HEK293 (cell line): Measurements from ENCODE around the gene KRTAP21-2.

Source experiments
- CTCF ChIA-PET: fragments of 350-600 bp; formaldehyde crosslinking; extraction: SDS; loops from one replicate; lab custom pipeline; 2021; ENCODE audit warnings: antibody characterized with exemption; lab: Yijun Ruan, JAX
- POLR2A ChIA-PET: fragments of 300-600 bp; formaldehyde crosslinking; extraction: SDS; loops from one replicate; lab custom pipeline; 2020; ENCODE audit warnings: antibody characterized with exemption, inconsistent platforms; lab: Yijun Ruan, JAX
- H3K27ac ChIP-seq: fragments of 200-500 bp; sonication (Bioruptor generic); 2 replicates; pipeline ENCODE4 v1.5.1; 2014; ENCODE audit warnings: low read depth, low read length, control low read depth, inconsistent platforms; ENCODE audit errors: extremely low read depth
- H3K36me3 ChIP-seq, 2 experiments: fragments of 200-500 bp in 1 of 2; sonication (Bioruptor generic) in 1 of 2; 1 replicate in 1 of 2; 2 replicates in 1 of 2; pipeline ENCODE4 v1.5.1; 2014 to 2017; ENCODE audit warnings: inconsistent platforms in 2 of 2, low read length in 2 of 2; ENCODE audit not compliant: control insufficient read depth in 2 of 2, insufficient read depth in 1 of 2
- H3K4me1 ChIP-seq: fragments of 200-500 bp; sonication (Bioruptor generic); 2 replicates; pipeline ENCODE4 v1.5.1; 2014; ENCODE audit warnings: mild to moderate bottlenecking, low read length, inconsistent platforms; ENCODE audit not compliant: control insufficient read depth, insufficient read depth
- H3K4me3 ChIP-seq: 2 replicates; pipeline ENCODE4 v1.5.1; 2011; ENCODE audit warnings: low read depth, mild to moderate bottlenecking, control low read depth, low read length, moderate library complexity
- H3K9me3 ChIP-seq: fragments of 200-500 bp; sonication (Bioruptor generic); 2 replicates; pipeline ENCODE4 v1.5.1; 2014; ENCODE audit warnings: low read depth, low read length, inconsistent platforms; ENCODE audit not compliant: control insufficient read depth, insufficient read depth
- KLF1 ChIP-seq: fragments of 450-650 bp; formaldehyde crosslinking; IDR thresholded peaks from 2 replicates; pipeline ENCODE4 v1.5.1; 2016; ENCODE audit warnings: missing biosample characterization, missing genetic modification characterization
- MYNN ChIP-seq: fragments of 450-650 bp; formaldehyde crosslinking; IDR thresholded peaks from 2 replicates; pipeline ENCODE4 v1.5.1; 2016; ENCODE audit warnings: missing biosample characterization, missing genetic modification characterization, borderline replicate concordance
- REPIN1 ChIP-seq: fragments of 450-650 bp; formaldehyde crosslinking; IDR thresholded peaks from 2 replicates; pipeline ENCODE4 v1.5.1; 2017; ENCODE audit warnings: missing biosample characterization, missing genetic modification characterization, low read depth
- REST ChIP-seq: fragments of 450-650 bp; formaldehyde crosslinking; IDR thresholded peaks from 2 replicates; pipeline ENCODE4 v1.5.1; 2016; ENCODE audit warnings: missing biosample characterization, missing genetic modification characterization
- SP7 ChIP-seq: fragments of 450-650 bp; formaldehyde crosslinking; IDR thresholded peaks from 2 replicates; pipeline ENCODE4 v1.5.1; 2016; ENCODE audit warnings: missing biosample characterization, missing genetic modification characterization
- YY2 ChIP-seq: fragments of 450-650 bp; formaldehyde crosslinking; IDR thresholded peaks from 2 replicates; pipeline ENCODE4 v1.5.1; 2016; ENCODE audit warnings: missing biosample characterization, missing genetic modification characterization
- ZBTB21 ChIP-seq: fragments of 450-650 bp; formaldehyde crosslinking; IDR thresholded peaks from 2 replicates; pipeline ENCODE4 v1.5.1; 2017; ENCODE audit warnings: missing biosample characterization, missing genetic modification characterization
- ZBTB48 ChIP-seq: fragments of 450-650 bp; formaldehyde crosslinking; IDR thresholded peaks from 2 replicates; pipeline ENCODE4 v1.5.1; 2016; ENCODE audit warnings: missing biosample characterization, missing genetic modification characterization
- ZFP3 ChIP-seq: fragments of 450-650 bp; formaldehyde crosslinking; IDR thresholded peaks from 2 replicates; pipeline ENCODE4 v1.5.1; 2016; ENCODE audit warnings: low read depth, missing biosample characterization, missing genetic modification characterization
- ZNF114 ChIP-seq: fragments of 450-650 bp; formaldehyde crosslinking; IDR thresholded peaks from 2 replicates; pipeline ENCODE4 v1.5.0; 2017; ENCODE audit warnings: missing biosample characterization, missing genetic modification characterization
- ZNF121 ChIP-seq: fragments of 450-650 bp; formaldehyde crosslinking; IDR thresholded peaks from 2 replicates; pipeline ENCODE4 v1.5.1; 2016; ENCODE audit warnings: missing biosample characterization, missing genetic modification characterization
- ZNF132 ChIP-seq: fragments of 450-650 bp; formaldehyde crosslinking; IDR thresholded peaks from 2 replicates; pipeline ENCODE4 v1.5.1; 2017; ENCODE audit warnings: missing biosample characterization, missing genetic modification characterization, borderline replicate concordance
- ZNF146 ChIP-seq: fragments of 450-650 bp; formaldehyde crosslinking; IDR thresholded peaks from 2 replicates; pipeline ENCODE4 v1.5.1; 2016; ENCODE audit warnings: missing biosample characterization, missing genetic modification characterization
- ZNF266 ChIP-seq: fragments of 450-650 bp; formaldehyde crosslinking; IDR thresholded peaks from 2 replicates; pipeline ENCODE4 v1.5.1; 2016; ENCODE audit warnings: missing biosample characterization, missing genetic modification characterization, low read depth
- ZNF274 ChIP-seq, 2 experiments: fragments of 200-500 bp in 1 of 2; fragments of 450-650 bp in 1 of 2; sonication (Bioruptor generic) in 1 of 2; formaldehyde crosslinking in 1 of 2; IDR thresholded peaks; 2 replicates each; pipeline versions ENCODE4 v1.5.1 to v1.6.1; 2014 to 2016; ENCODE audit warnings: borderline replicate concordance in 1 of 2, inconsistent platforms in 1 of 2, low read length in 1 of 2, missing biosample characterization in 1 of 2, missing genetic modification characterization in 1 of 2
- ZNF280C ChIP-seq: fragments of 450-650 bp; formaldehyde crosslinking; IDR thresholded peaks from 2 replicates; pipeline ENCODE4 v1.5.1; 2016; ENCODE audit warnings: missing biosample characterization, missing genetic modification characterization
- ZNF350 ChIP-seq: fragments of 450-650 bp; formaldehyde crosslinking; IDR thresholded peaks from 2 replicates; pipeline ENCODE4 v1.5.0; 2017; ENCODE audit warnings: missing biosample characterization, mild to moderate bottlenecking, missing genetic modification characterization
- ZNF37A ChIP-seq: fragments of 450-650 bp; IDR thresholded peaks from 2 replicates; pipeline ENCODE4 v1.5.1; 2018; ENCODE audit warnings: missing biosample characterization, missing genetic modification characterization
- ZNF423 ChIP-seq: fragments of 450-650 bp; formaldehyde crosslinking; IDR thresholded peaks from 2 replicates; pipeline ENCODE4 v1.5.1; 2016; ENCODE audit warnings: missing biosample characterization, missing genetic modification characterization
- ZNF514 ChIP-seq: fragments of 450-650 bp; formaldehyde crosslinking; IDR thresholded peaks from 2 replicates; pipeline ENCODE4 v1.5.1; 2016; ENCODE audit warnings: missing biosample characterization, missing genetic modification characterization
- ZNF549 ChIP-seq: fragments of 450-650 bp; IDR thresholded peaks from 2 replicates; pipeline ENCODE4 v1.5.1; 2018; ENCODE audit warnings: missing biosample characterization, missing genetic modification characterization, mild to moderate bottlenecking, inconsistent platforms, moderate library complexity
- ZNF580 ChIP-seq: fragments of 450-650 bp; formaldehyde crosslinking; IDR thresholded peaks from 2 replicates; pipeline ENCODE4 v1.5.1; 2016; ENCODE audit warnings: missing biosample characterization, missing genetic modification characterization
- ZNF621 ChIP-seq: fragments of 450-650 bp; formaldehyde crosslinking; IDR thresholded peaks from 2 replicates; pipeline ENCODE4 v1.5.1; 2017; ENCODE audit warnings: missing biosample characterization, missing genetic modification characterization
- ZNF629 ChIP-seq: fragments of 450-650 bp; formaldehyde crosslinking; IDR thresholded peaks from 2 replicates; pipeline ENCODE4 v1.5.1; 2017; ENCODE audit warnings: missing biosample characterization, missing genetic modification characterization
- ZNF658 ChIP-seq: fragments of 450-650 bp; formaldehyde crosslinking; IDR thresholded peaks from 2 replicates; pipeline ENCODE4; 2016; ENCODE audit warnings: missing biosample characterization, missing genetic modification characterization

The KRTAP21-2 gene

GRCh38 chr21:30718239-30718909, 28.7 kb downstream of the KRTAP21-2 start, which contains the start of gene KRTAP21-3 (continued):
- TF ChIP-seq ZNF280C (tag by site-specific recombination), result no peak
- TF ChIP-seq ZNF274 (IDR thresholded peaks at IDR 0.05; ENCODE audit: low read length), result no peak
- TF ChIP-seq ZNF274 (tag by site-specific recombination; IDR thresholded peaks at IDR 0.05; ENCODE audit: borderline replicate concordance), result no peak
- TF ChIP-seq ZNF114 (tag by site-specific recombination), result no peak
- no peak for TF ChIP-seq ZNF621 (tag by site-specific recombination)
- TF ChIP-seq ZBTB21 (tag by site-specific recombination), result no peak
- no peak for TF ChIP-seq ZNF514
- no peak for TF ChIP-seq ZNF121 (tag by site-specific recombination)
- no peak for TF ChIP-seq ZNF629 (tag by site-specific recombination)
- no peak for TF ChIP-seq ZNF580 (tag by site-specific recombination)

- Histone ChIP-seq H3K27ac (no peak overlapping the region), H3K9me3 (no peaks in the 10 kb centered on the region)
- CTCF ChIA-PET, result no interaction called here
Measured at GRCh38 chr21:30717105-30717504, 30.0 kb downstream of the KRTAP21-2 start.

GRCh38 chr21:30714946-30715345, 32.1 kb downstream of the KRTAP21-2 start:
- CTCF ChIA-PET, result no interaction called here
- no peaks in the 10 kb centered on the region for H3K9me3 ChIP-seq
- TF ChIP-seq ZNF146 (tag by site-specific recombination) (no peak), ZNF350 (tag by site-specific recombination) (no peak), ZNF121 (tag by site-specific recombination) (no peak), ZNF549 (no peak)
- H3K36me3 ChIP-seq, result no peaks in the 10 kb centered on the region
- no peaks in the 10 kb centered on the region for H3K4me1 ChIP-seq
- POLR2A ChIA-PET, result no interaction called here
- H3K27ac ChIP-seq, result no peak overlapping the region
- no peak overlapping the region for H3K4me3 ChIP-seq

More at GRCh38 chr21:30717105-30717504, 30.0 kb downstream of the KRTAP21-2 start:
- Histone ChIP-seq H3K36me3 (no peaks in the 10 kb centered on the region), H3K4me3 (no peak overlapping the region), H3K4me1 (no peaks in the 10 kb centered on the region)
- POLR2A ChIA-PET, result interaction anchor here (0.6 kb wide), 1 partner anchor 29 kb away, joined by 3 read pairs; no protein-coding TSS in a partner anchor
- TF ChIP-seq ZNF37A (tag by site-specific recombination) (no peak), KLF1 (tag by site-specific recombination) (no peak)
- TF ChIP-seq, all 188 proteins: peak for 0

GRCh38 chr21:30714456-30714855, 32.6 kb downstream of the KRTAP21-2 start:
- POLR2A ChIA-PET, result no interaction called here
- H3K9me3 ChIP-seq, result no peaks in the 10 kb centered on the region
- TF ChIP-seq ZNF132 (tag by site-specific recombination) (no peak), ZNF658 (tag by site-specific recombination) (no peak), REST (tag by site-specific recombination) (no peak), MYNN (no peak), ZNF423 (tag by site-specific recombination) (no peak), ZNF266 (tag by site-specific recombination) (no peak), ZBTB48 (tag by site-specific recombination) (no peak), YY2 (tag by site-specific recombination) (no peak), SP7 (tag by site-specific recombination) (no peak), ZFP3 (tag by site-specific recombination) (no peak), ZNF274 (IDR thresholded peaks at IDR 0.05; ENCODE audit: low read length) (no peak), ZNF274 (tag by site-specific recombination; IDR thresholded peaks at IDR 0.05; ENCODE audit: borderline replicate concordance) (no peak), REPIN1 (tag by site-specific recombination) (no peak)

More at GRCh38 chr21:30714456-30714855, 32.6 kb downstream of the KRTAP21-2 start:
- CTCF ChIA-PET, result no interaction called here
- H3K4me1 ChIP-seq, result no peaks in the 10 kb centered on the region
- H3K36me3 ChIP-seq, result no peaks in the 10 kb centered on the region
- H3K4me3 ChIP-seq, result no peak overlapping the region
- H3K27ac ChIP-seq, result no peak overlapping the region
